Mesendoderm (in vitro differentiated cells): ENCODE data around the gene ST7.
A peak's percentile ranks its signal among the peaks of the same experiment; 100 is the strongest.

Source experiments
- DNase-seq: peaks from one replicate; pipeline ENCODE4 v3.0.0; 2013
- H2AK5ac ChIP-seq: 2 replicates; pipeline ENCODE4 v1.6.1; 2013; ENCODE audit warnings: low read length, inconsistent platforms
- H2BK120ac ChIP-seq: 2 replicates; pipeline ENCODE4 v1.6.1; 2013; ENCODE audit warnings: low read depth, mild to moderate bottlenecking, low read length, moderate library complexity, mixed read lengths
- H2BK15ac ChIP-seq: replicated peaks from 2 replicates; pipeline ENCODE4 v1.6.1; 2013; ENCODE audit warnings: low read depth, mild to moderate bottlenecking, moderate library complexity
- H2BK5ac ChIP-seq: 2 replicates; pipeline ENCODE4 v1.6.1; 2013; ENCODE audit warnings: low read length, inconsistent platforms
- H3K18ac ChIP-seq: 2 replicates; pipeline ENCODE4 v1.6.1; 2013; ENCODE audit warnings: mild to moderate bottlenecking, low read length, mixed read lengths
- H3K23ac ChIP-seq: one replicate; pipeline ENCODE4 v1.6.1; 2013; ENCODE audit warnings: low read length
- H3K27ac ChIP-seq: 2 replicates; pipeline ENCODE4 v1.5.1; 2013; ENCODE audit warnings: low read depth, mild to moderate bottlenecking, inconsistent platforms, low read length, moderate library complexity
- H3K27me3 ChIP-seq: 2 replicates; pipeline ENCODE4 v1.6.1; 2013; ENCODE audit warnings: low read length, control low read depth, mild to moderate bottlenecking, inconsistent platforms; ENCODE audit not compliant: insufficient read depth, poor library complexity
- H3K36me3 ChIP-seq: 2 replicates; pipeline ENCODE4 v1.6.1; 2013; ENCODE audit warnings: low read length, inconsistent platforms; ENCODE audit not compliant: control insufficient read depth, insufficient read depth
- H3K4ac ChIP-seq: one replicate; pipeline ENCODE4 v1.6.1; 2013; ENCODE audit warnings: low read depth, mild to moderate bottlenecking, low read length, moderate library complexity
- H3K4me1 ChIP-seq: 2 replicates; pipeline ENCODE4 v1.6.1; 2013; ENCODE audit warnings: low read depth, low read length, inconsistent platforms; ENCODE audit not compliant: control insufficient read depth
- H3K4me2 ChIP-seq: 2 replicates; pipeline ENCODE4 v1.6.1; 2013; ENCODE audit warnings: low read length
- H3K4me3 ChIP-seq: 2 replicates; pipeline ENCODE4 v1.5.1; 2013; ENCODE audit warnings: mild to moderate bottlenecking, low read length
- H3K56ac ChIP-seq: one replicate; pipeline ENCODE4 v1.6.1; 2013; ENCODE audit warnings: low read length
- H3K79me1 ChIP-seq: 2 replicates; pipeline ENCODE4 v1.6.1; 2013; ENCODE audit warnings: low read length, inconsistent platforms
- H3K79me2 ChIP-seq: 2 replicates; pipeline ENCODE4 v1.6.1; 2013; ENCODE audit warnings: mild to moderate bottlenecking, low read length; ENCODE audit not compliant: control insufficient read depth, insufficient read depth
- H3K9ac ChIP-seq: 2 replicates; pipeline ENCODE4 v1.6.1; 2013; ENCODE audit warnings: low read length, inconsistent platforms
- H4K5ac ChIP-seq: one replicate; pipeline ENCODE4 v1.6.1; 2013; ENCODE audit warnings: low read length
- H4K8ac ChIP-seq: one replicate; pipeline ENCODE4 v1.6.1; 2013; ENCODE audit warnings: low read depth, mild to moderate bottlenecking, control low read depth, low read length, moderate library complexity
- WGBS: extraction: QIAGEN DNeasy Blood & Tissue Kit; methylation state at CpG from one replicate; pipeline ENCODE4 v1.1.7; 2013; ENCODE audit warnings: low lambda C conversion rate, missing lambda C conversion rate; ENCODE audit not compliant: insufficient coverage; ENCODE audit errors: extremely low coverage; 5-methylcytosine and 5-hydroxymethylcytosine counted together

Gene ST7

GRCh38 chr7:117152213-117153007 lies 199.1 kb downstream of the ST7 start:
- no peak overlapping the region for H4K5ac ChIP-seq
- H3K18ac ChIP-seq, result no peak overlapping the region
- no peak for DNase-seq
- H4K8ac ChIP-seq, result no peak overlapping the region
- no peak overlapping the region for H2BK5ac ChIP-seq
- no peak overlapping the region for H2AK5ac ChIP-seq
- H3K27ac ChIP-seq, result no peak overlapping the region
- H3K4me1 ChIP-seq, result peaks cover 14% of the 10 kb centered on the region
- H3K4me3 ChIP-seq, result no peak overlapping the region
- no CpG with 5 or more reads among the region's 3 CpGs for WGBS
- H3K4me2 ChIP-seq, result no peak overlapping the region
- H3K4ac ChIP-seq, result no peak overlapping the region
- no peaks in the 10 kb centered on the region for H3K27me3 ChIP-seq
- no peak overlapping the region for H3K9ac ChIP-seq
- no peak overlapping the region for H2BK15ac ChIP-seq
- H2BK120ac ChIP-seq, result no peak overlapping the region
- H3K79me2 ChIP-seq, result no peaks in the 10 kb centered on the region
- no peak overlapping the region for H3K56ac ChIP-seq
- H3K36me3 ChIP-seq, result no peaks in the 10 kb centered on the region
- H3K79me1 ChIP-seq, result no peaks in the 10 kb centered on the region
- no peak overlapping the region for H3K23ac ChIP-seq

DNA sequence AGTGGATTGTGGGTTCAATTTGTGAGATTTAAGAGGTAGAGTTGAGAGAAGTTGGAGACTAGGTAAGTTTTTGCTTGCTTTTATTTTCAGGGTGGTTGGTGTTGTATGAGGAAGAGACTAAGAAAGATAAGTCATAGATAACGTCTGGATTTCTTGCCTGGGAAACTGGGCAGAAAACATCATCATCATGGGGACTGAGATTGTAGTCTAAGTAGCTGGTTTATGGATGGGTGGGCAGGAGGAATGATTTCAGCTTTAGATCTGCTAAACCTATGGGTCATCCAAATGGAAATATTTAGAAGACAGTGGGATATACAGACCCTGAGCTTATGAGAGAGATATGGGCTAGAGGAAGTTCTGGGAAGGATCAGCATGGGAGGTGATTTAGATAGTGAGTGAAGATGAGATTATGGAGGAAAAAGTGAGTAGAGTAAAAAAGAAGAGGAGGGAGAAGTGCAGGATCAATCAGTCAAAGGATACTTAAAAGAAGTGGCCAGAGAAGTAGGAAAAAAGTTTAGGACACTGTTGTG lies 199.8 kb downstream of the ST7 start:
- no peak overlapping the region for H3K27ac ChIP-seq
- no peak overlapping the region for H2BK120ac ChIP-seq
- no peak overlapping the region for H3K4me2 ChIP-seq
- no peaks in the 10 kb centered on the region for H3K79me2 ChIP-seq
- H3K9ac ChIP-seq, result no peak overlapping the region
- no CpG with 5 or more reads among the region's 1 CpG for WGBS
- H3K36me3 ChIP-seq, result no peaks in the 10 kb centered on the region
- no peak overlapping the region for H3K4me3 ChIP-seq
- no peak overlapping the region for H3K56ac ChIP-seq
- DNase-seq, result peak; percentile 55
- no peaks in the 10 kb centered on the region for H3K79me1 ChIP-seq
- H4K5ac ChIP-seq, result no peak overlapping the region
- peaks cover 14% of the 10 kb centered on the region for H3K4me1 ChIP-seq
- H2AK5ac ChIP-seq, result no peak overlapping the region
- H3K23ac ChIP-seq, result no peak overlapping the region
- H4K8ac ChIP-seq, result no peak overlapping the region
- H2BK5ac ChIP-seq, result no peak overlapping the region
- H3K4ac ChIP-seq, result no peak overlapping the region
- H2BK15ac ChIP-seq, result no peak overlapping the region
- no peak overlapping the region for H3K18ac ChIP-seq
- no peaks in the 10 kb centered on the region for H3K27me3 ChIP-seq

DNA sequence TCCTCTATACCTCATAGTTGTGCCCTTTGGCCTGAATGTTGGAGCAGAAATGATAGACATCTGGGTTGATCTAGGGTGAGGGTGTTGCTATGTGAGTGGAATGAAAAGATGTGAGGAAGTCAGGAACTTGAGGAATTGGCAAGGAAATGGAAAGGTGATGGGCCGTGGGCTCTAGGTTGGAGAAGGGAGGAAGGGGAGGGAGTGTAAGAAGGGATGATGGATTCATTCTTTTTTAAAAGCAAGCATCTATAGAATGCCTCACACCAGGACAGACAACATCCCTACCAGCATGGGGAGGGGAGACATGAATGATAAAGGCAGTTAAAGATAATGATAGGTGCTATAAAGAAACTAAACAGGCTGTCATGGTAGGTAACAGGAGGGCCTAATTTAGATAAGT lies 201.4 kb downstream of the ST7 start:
- no peak overlapping the region for H3K23ac ChIP-seq
- no peak overlapping the region for H2BK5ac ChIP-seq
- no peaks in the 10 kb centered on the region for H3K27me3 ChIP-seq
- no peaks in the 10 kb centered on the region for H3K36me3 ChIP-seq
- no peak overlapping the region for H4K5ac ChIP-seq
- H3K4ac ChIP-seq, result no peak overlapping the region
- H2BK120ac ChIP-seq, result no peak overlapping the region
- no peak overlapping the region for H2AK5ac ChIP-seq
- H3K79me1 ChIP-seq, result no peaks in the 10 kb centered on the region
- no peak overlapping the region for H3K4me3 ChIP-seq
- no peak overlapping the region for H3K4me2 ChIP-seq
- no peak overlapping the region for H3K18ac ChIP-seq
- no CpG with 5 or more reads among the region's 1 CpG for WGBS
- no peak overlapping the region for H4K8ac ChIP-seq
- peak overlapping the region; percentile 36 for H3K56ac ChIP-seq
- no peaks in the 10 kb centered on the region for H3K79me2 ChIP-seq
- H3K27ac ChIP-seq, result no peak overlapping the region
- H2BK15ac ChIP-seq, result no peak overlapping the region
- peaks cover 12% of the 10 kb centered on the region for H3K4me1 ChIP-seq
- no peak for DNase-seq
- H3K9ac ChIP-seq, result no peak overlapping the region

DNA sequence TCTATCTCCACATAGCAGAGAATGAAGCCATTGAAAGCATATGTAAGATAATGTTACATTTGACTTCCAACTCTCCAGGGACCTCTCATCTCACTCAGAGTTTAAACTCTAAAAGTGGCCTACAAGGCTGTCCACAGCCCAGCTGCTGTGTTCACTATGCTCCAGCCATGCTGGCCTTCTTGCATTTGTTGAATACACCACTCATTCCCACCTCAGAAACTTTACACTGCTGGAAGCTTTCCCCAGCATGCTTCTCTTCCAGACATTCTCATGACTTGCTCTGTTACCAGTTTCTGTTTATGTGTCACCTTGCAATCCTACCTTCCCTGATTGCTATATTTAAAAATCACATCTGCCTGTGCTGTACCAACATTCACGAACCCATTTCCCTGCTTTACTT lies 202.4 kb downstream of the ST7 start:
- no peaks in the 10 kb centered on the region for H3K27me3 ChIP-seq
- no peak overlapping the region for H3K4me2 ChIP-seq
- H3K9ac ChIP-seq, result no peak overlapping the region
- H2BK120ac ChIP-seq, result no peak overlapping the region
- no CpG with 5 or more reads among the region's 1 CpG for WGBS
- no peak overlapping the region for H2BK5ac ChIP-seq
- H4K8ac ChIP-seq, result no peak overlapping the region
- H2AK5ac ChIP-seq, result no peak overlapping the region
- no peaks in the 10 kb centered on the region for H3K79me1 ChIP-seq
- H3K18ac ChIP-seq, result no peak overlapping the region
- H4K5ac ChIP-seq, result no peak overlapping the region
- H3K27ac ChIP-seq, result no peak overlapping the region
- H3K4me1 ChIP-seq, result peaks cover 9% of the 10 kb centered on the region
- H3K56ac ChIP-seq, result no peak overlapping the region
- no peaks in the 10 kb centered on the region for H3K79me2 ChIP-seq
- H3K23ac ChIP-seq, result no peak overlapping the region
- no peak for DNase-seq
- no peak overlapping the region for H2BK15ac ChIP-seq
- H3K4me3 ChIP-seq, result no peak overlapping the region
- no peaks in the 10 kb centered on the region for H3K36me3 ChIP-seq
- no peak overlapping the region for H3K4ac ChIP-seq

GRCh38 chr7:117157241-117158209 lies 204.2 kb downstream of the ST7 start:
- no CpG with 5 or more reads among the region's 5 CpGs for WGBS
- no peak for DNase-seq
- H3K79me1 ChIP-seq, result no peaks in the 10 kb centered on the region
- H4K8ac ChIP-seq, result no peak overlapping the region
- no peaks in the 10 kb centered on the region for H3K79me2 ChIP-seq
- H4K5ac ChIP-seq, result no peak overlapping the region
- H3K36me3 ChIP-seq, result no peaks in the 10 kb centered on the region
- no peak overlapping the region for H2BK120ac ChIP-seq
- no peak overlapping the region for H3K23ac ChIP-seq
- H3K4me3 ChIP-seq, result no peak overlapping the region
- no peak overlapping the region for H3K18ac ChIP-seq
- H3K9ac ChIP-seq, result no peak overlapping the region
- no peak overlapping the region for H3K4me2 ChIP-seq
- H3K4ac ChIP-seq, result no peak overlapping the region
- H3K56ac ChIP-seq, result no peak overlapping the region
- H3K4me1 ChIP-seq, result peaks cover 9% of the 10 kb centered on the region
- H3K27ac ChIP-seq, result no peak overlapping the region
- H2BK5ac ChIP-seq, result no peak overlapping the region
- H3K27me3 ChIP-seq, result no peaks in the 10 kb centered on the region
- no peak overlapping the region for H2AK5ac ChIP-seq
- no peak overlapping the region for H2BK15ac ChIP-seq
